Fibroblast of mammary gland (primary cell): Measurements from ENCODE around the gene PLXND1.

Source experiments
- DNase-seq: peaks from one replicate; pipeline ENCODE4 v3.0.0-alpha.2; 2010; ENCODE audit warnings: low read depth
- H3K4me3 ChIP-seq: 2 replicates; pipeline ENCODE4 v1.5.1; 2011; ENCODE audit warnings: low read depth, mild to moderate bottlenecking, low read length, moderate library complexity; ENCODE audit not compliant: control insufficient read depth
- CTCF ChIP-seq: conservative IDR thresholded peaks from 2 replicates; pipeline ENCODE4 v1.5.1; 2011; ENCODE audit warnings: low read depth, low read length, inconsistent platforms; ENCODE audit not compliant: control insufficient read depth, insufficient read depth

Gene PLXND1

GRCh38 chr3:129593595-129594339 is 12.7 kb downstream of the PLXND1 start:
- DNase-seq, result no peak
- no peak for TF ChIP-seq CTCF
- no peak overlapping the region for H3K4me3 ChIP-seq

GRCh38 chr3:129593230-129593594 is 13.3 kb downstream of the PLXND1 start:
- no peak for TF ChIP-seq CTCF
- H3K4me3 ChIP-seq, result no peak overlapping the region

GRCh38 chr3:129592381-129593131 is 13.9 kb downstream of the PLXND1 start:
- DNase-seq, result peak; percentile 58
- TF ChIP-seq CTCF, result no peak
- no peak overlapping the region for H3K4me3 ChIP-seq

More at GRCh38 chr3:129593230-129593594, 13.3 kb downstream of the PLXND1 start:
- no peak for DNase-seq

GRCh38 chr3:129591932-129592331 is 14.5 kb downstream of the PLXND1 start:
- DNase-seq, result no peak
- no peak overlapping the region for H3K4me3 ChIP-seq
- no peak for TF ChIP-seq CTCF

- TF ChIP-seq CTCF, result no peak
- no peak overlapping the region for H3K4me3 ChIP-seq
- no peak for DNase-seq
Measured at GRCh38 chr3:129590215-129590614, 16.3 kb downstream of the PLXND1 start.

GRCh38 chr3:129587566-129588210 is 18.8 kb downstream of the PLXND1 start:
- TF ChIP-seq CTCF, result no peak
- DNase-seq, result no peak
- H3K4me3 ChIP-seq, result no peak overlapping the region
